C4-2B (cell line): Measurements from ENCODE around the gene RAD51C.

Source experiments
- ZFX ChIP-seq: fragments of 450-650 bp; IDR thresholded peaks from 2 replicates; pipeline ENCODE4 v1.6.1; 2017
- TF ChIP-seq, protein P1 (sequence below): fragments of 450-650 bp; conservative IDR thresholded peaks from 2 replicates; pipeline ENCODE4 v1.5.1; 2017; ENCODE audit warnings: mild to moderate bottlenecking

GRCh38 chr17:58755269-58755576, 62.8 kb downstream of the RAD51C start:
- TF ChIP-seq, protein P1, sequence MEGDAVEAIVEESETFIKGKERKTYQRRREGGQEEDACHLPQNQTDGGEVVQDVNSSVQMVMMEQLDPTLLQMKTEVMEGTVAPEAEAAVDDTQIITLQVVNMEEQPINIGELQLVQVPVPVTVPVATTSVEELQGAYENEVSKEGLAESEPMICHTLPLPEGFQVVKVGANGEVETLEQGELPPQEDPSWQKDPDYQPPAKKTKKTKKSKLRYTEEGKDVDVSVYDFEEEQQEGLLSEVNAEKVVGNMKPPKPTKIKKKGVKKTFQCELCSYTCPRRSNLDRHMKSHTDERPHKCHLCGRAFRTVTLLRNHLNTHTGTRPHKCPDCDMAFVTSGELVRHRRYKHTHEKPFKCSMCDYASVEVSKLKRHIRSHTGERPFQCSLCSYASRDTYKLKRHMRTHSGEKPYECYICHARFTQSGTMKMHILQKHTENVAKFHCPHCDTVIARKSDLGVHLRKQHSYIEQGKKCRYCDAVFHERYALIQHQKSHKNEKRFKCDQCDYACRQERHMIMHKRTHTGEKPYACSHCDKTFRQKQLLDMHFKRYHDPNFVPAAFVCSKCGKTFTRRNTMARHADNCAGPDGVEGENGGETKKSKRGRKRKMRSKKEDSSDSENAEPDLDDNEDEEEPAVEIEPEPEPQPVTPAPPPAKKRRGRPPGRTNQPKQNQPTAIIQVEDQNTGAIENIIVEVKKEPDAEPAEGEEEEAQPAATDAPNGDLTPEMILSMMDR: no peak
- no peak for TF ChIP-seq ZFX
